Activated T-helper 17 cell treated with anti-CD3 and anti-CD28 coated beads, Interleukin-2, amount 50 U/mL, for 72 hours (primary cell): ENCODE measurements around the gene CAPN9. TPM values are rescaled to one million over a fixed set of nuclear protein-coding genes. Genes with fewer than 3 reads are reported as not detected.
"Not testable (repeated sequence)": the region's sequence is repeated elsewhere in the genome, so short reads cannot be mapped to it uniquely, and the experiment has no call there.

Experiments
- ATAC-seq: fragments of 150-1000 bp; cut with Tn5 transposase; replicated peaks from 2 replicates; pipeline ENCODE4 v1.10.0; 2021; ENCODE audit warnings: mild to moderate bottlenecking, moderate library complexity
- H3K27ac Mint-ChIP-seq: one replicate; pipeline ENCODE4 v1.8.0; 2022; ENCODE audit warnings: mixed read lengths
- H3K27me3 Mint-ChIP-seq: one replicate; pipeline ENCODE4 v1.8.0; 2022; ENCODE audit warnings: mixed read lengths
- H3K36me3 Mint-ChIP-seq: one replicate; pipeline ENCODE4 v1.8.0; 2022; ENCODE audit warnings: low read depth, mild to moderate bottlenecking, mixed read lengths
- H3K4me1 Mint-ChIP-seq: one replicate; pipeline ENCODE4 v1.8.0; 2022; ENCODE audit warnings: mixed read lengths
- H3K4me3 Mint-ChIP-seq: one replicate; pipeline ENCODE4 v1.8.0; 2022; ENCODE audit warnings: mild to moderate bottlenecking, mixed read lengths
- H3K9me3 Mint-ChIP-seq: one replicate; pipeline ENCODE4 v1.8.0; 2022; ENCODE audit warnings: mixed read lengths
- total RNA-seq, 2 donors: library from RNA; stranded (reverse); gene quantifications; one replicate each; pipeline ENCODE4 v1.2.3, GENCODE V29; 2022

Gene CAPN9
- not detected for total RNA-seq

GRCh38 chr1:230747127-230747730 lies at the start of gene CAPN9:
Gene CAPN9, plus strand, starts transcription at chr1:230747388. Its CDS starts 109 bp downstream, at chr1:230747497.
- no peak within 1 kb of the TSS for H3K27ac Mint-ChIP-seq
- H3K36me3 Mint-ChIP-seq: no peaks in the 10 kb centered on the region
- H3K4me1 Mint-ChIP-seq: no peaks in the 10 kb centered on the region
- H3K4me3 Mint-ChIP-seq: no peak within 1 kb of the TSS
- H3K9me3 Mint-ChIP-seq: no peaks in the 10 kb centered on the region
- peaks cover 16% of the 10 kb centered on the region for H3K27me3 Mint-ChIP-seq
- ATAC-seq: no peak

GRCh38 chr1:230698130-230698529 lies 49.1 kb upstream of the CAPN9 start:
- Mint-ChIP-seq H3K27me3 (no peaks in the 10 kb centered on the region), H3K4me1 (no peaks in the 10 kb centered on the region)

GRCh38 chr1:230698964-230699363 lies 48.2 kb upstream of the CAPN9 start:
- ATAC-seq: not testable (repeated sequence)

More at GRCh38 chr1:230698130-230698529, 49.1 kb upstream of the CAPN9 start:
- peaks cover 12% of the 10 kb centered on the region for H3K36me3 Mint-ChIP-seq
- ATAC-seq: no peak
- H3K4me3 Mint-ChIP-seq: no peak overlapping the region
- no peaks in the 10 kb centered on the region for H3K9me3 Mint-ChIP-seq
- H3K27ac Mint-ChIP-seq: no peak overlapping the region

GRCh38 chr1:230699716-230700115 lies 47.5 kb upstream of the CAPN9 start:
- peak overlapping the region; percentile 33 for H3K27ac Mint-ChIP-seq
- H3K4me3 Mint-ChIP-seq: no peak overlapping the region
- no peak for ATAC-seq
- H3K4me1 Mint-ChIP-seq: no peaks in the 10 kb centered on the region
- no peaks in the 10 kb centered on the region for H3K27me3 Mint-ChIP-seq
- no peaks in the 10 kb centered on the region for H3K9me3 Mint-ChIP-seq
- no peaks in the 10 kb centered on the region for H3K36me3 Mint-ChIP-seq

More at GRCh38 chr1:230698964-230699363, 48.2 kb upstream of the CAPN9 start:
- H3K4me1 Mint-ChIP-seq, H3K27me3 Mint-ChIP-seq, H3K36me3 Mint-ChIP-seq, H3K4me3 Mint-ChIP-seq, H3K9me3 Mint-ChIP-seq: not testable (repeated sequence)
- H3K27ac Mint-ChIP-seq: peak overlapping the region; percentile 33

- no peak for ATAC-seq
- Mint-ChIP-seq H3K4me1 (no peaks in the 10 kb centered on the region), H3K27me3 (no peaks in the 10 kb centered on the region), H3K27ac (no peak overlapping the region), H3K9me3 (no peaks in the 10 kb centered on the region), H3K4me3 (no peak overlapping the region), H3K36me3 (no peaks in the 10 kb centered on the region)
Measured at GRCh38 chr1:230700132-230700531, 47.1 kb upstream of the CAPN9 start.

- no peaks in the 10 kb centered on the region for H3K9me3 Mint-ChIP-seq
- no peaks in the 10 kb centered on the region for H3K27me3 Mint-ChIP-seq
- H3K36me3 Mint-ChIP-seq: no peaks in the 10 kb centered on the region
- ATAC-seq: no peak
- H3K27ac Mint-ChIP-seq: no peak overlapping the region
- H3K4me1 Mint-ChIP-seq: no peaks in the 10 kb centered on the region
- no peak overlapping the region for H3K4me3 Mint-ChIP-seq
Measured at GRCh38 chr1:230701434-230701833, 45.8 kb upstream of the CAPN9 start.

GRCh38 chr1:230701895-230702768 lies 45.1 kb upstream of the CAPN9 start:
- no peak overlapping the region for H3K4me3 Mint-ChIP-seq
- no peak overlapping the region for H3K27ac Mint-ChIP-seq
- no peaks in the 10 kb centered on the region for H3K27me3 Mint-ChIP-seq
- no peaks in the 10 kb centered on the region for H3K4me1 Mint-ChIP-seq
- no peak for ATAC-seq
- H3K9me3 Mint-ChIP-seq: no peaks in the 10 kb centered on the region
- H3K36me3 Mint-ChIP-seq: no peaks in the 10 kb centered on the region

GRCh38 chr1:230702934-230703678 lies 44.1 kb upstream of the CAPN9 start:
- Mint-ChIP-seq H3K4me1 (peaks cover 5% of the 10 kb centered on the region), H3K27ac (no peak overlapping the region), H3K9me3 (no peaks in the 10 kb centered on the region), H3K27me3 (peaks cover 3% of the 10 kb centered on the region), H3K4me3 (no peak overlapping the region), H3K36me3 (no peaks in the 10 kb centered on the region)
- no peak for ATAC-seq

GRCh38 chr1:230703679-230704385 lies 43.4 kb upstream of the CAPN9 start:
- no peak for ATAC-seq
- H3K9me3 Mint-ChIP-seq: no peaks in the 10 kb centered on the region
- no peaks in the 10 kb centered on the region for H3K36me3 Mint-ChIP-seq
- H3K4me1 Mint-ChIP-seq: peaks cover 5% of the 10 kb centered on the region
- H3K27me3 Mint-ChIP-seq: peaks cover 3% of the 10 kb centered on the region
- H3K27ac Mint-ChIP-seq: no peak overlapping the region
- H3K4me3 Mint-ChIP-seq: no peak overlapping the region

GRCh38 chr1:230704830-230705229 lies 42.4 kb upstream of the CAPN9 start:
- peaks cover 3% of the 10 kb centered on the region for H3K27me3 Mint-ChIP-seq
- no peak overlapping the region for H3K27ac Mint-ChIP-seq
- no peaks in the 10 kb centered on the region for H3K36me3 Mint-ChIP-seq
- no peak for ATAC-seq
- no peak overlapping the region for H3K4me3 Mint-ChIP-seq
- no peaks in the 10 kb centered on the region for H3K9me3 Mint-ChIP-seq
- H3K4me1 Mint-ChIP-seq: peaks cover 5% of the 10 kb centered on the region

GRCh38 chr1:230705289-230706019 lies 41.7 kb upstream of the CAPN9 start:
- peaks cover 3% of the 10 kb centered on the region for H3K27me3 Mint-ChIP-seq

GRCh38 chr1:230706020-230706699 lies 41.0 kb upstream of the CAPN9 start:
- Mint-ChIP-seq H3K36me3 (no peaks in the 10 kb centered on the region), H3K27me3 (peaks cover 3% of the 10 kb centered on the region), H3K4me1 (peaks cover 5% of the 10 kb centered on the region), H3K9me3 (no peaks in the 10 kb centered on the region), H3K4me3 (no peak overlapping the region), H3K27ac (no peak overlapping the region)
- no peak for ATAC-seq

More at GRCh38 chr1:230705289-230706019, 41.7 kb upstream of the CAPN9 start:
- Mint-ChIP-seq H3K9me3 (no peaks in the 10 kb centered on the region), H3K36me3 (no peaks in the 10 kb centered on the region), H3K4me1 (peaks cover 5% of the 10 kb centered on the region), H3K27ac (no peak overlapping the region), H3K4me3 (no peak overlapping the region)
- ATAC-seq: no peak
